ENCODE results near the gene BAIAP2.

DNA sequence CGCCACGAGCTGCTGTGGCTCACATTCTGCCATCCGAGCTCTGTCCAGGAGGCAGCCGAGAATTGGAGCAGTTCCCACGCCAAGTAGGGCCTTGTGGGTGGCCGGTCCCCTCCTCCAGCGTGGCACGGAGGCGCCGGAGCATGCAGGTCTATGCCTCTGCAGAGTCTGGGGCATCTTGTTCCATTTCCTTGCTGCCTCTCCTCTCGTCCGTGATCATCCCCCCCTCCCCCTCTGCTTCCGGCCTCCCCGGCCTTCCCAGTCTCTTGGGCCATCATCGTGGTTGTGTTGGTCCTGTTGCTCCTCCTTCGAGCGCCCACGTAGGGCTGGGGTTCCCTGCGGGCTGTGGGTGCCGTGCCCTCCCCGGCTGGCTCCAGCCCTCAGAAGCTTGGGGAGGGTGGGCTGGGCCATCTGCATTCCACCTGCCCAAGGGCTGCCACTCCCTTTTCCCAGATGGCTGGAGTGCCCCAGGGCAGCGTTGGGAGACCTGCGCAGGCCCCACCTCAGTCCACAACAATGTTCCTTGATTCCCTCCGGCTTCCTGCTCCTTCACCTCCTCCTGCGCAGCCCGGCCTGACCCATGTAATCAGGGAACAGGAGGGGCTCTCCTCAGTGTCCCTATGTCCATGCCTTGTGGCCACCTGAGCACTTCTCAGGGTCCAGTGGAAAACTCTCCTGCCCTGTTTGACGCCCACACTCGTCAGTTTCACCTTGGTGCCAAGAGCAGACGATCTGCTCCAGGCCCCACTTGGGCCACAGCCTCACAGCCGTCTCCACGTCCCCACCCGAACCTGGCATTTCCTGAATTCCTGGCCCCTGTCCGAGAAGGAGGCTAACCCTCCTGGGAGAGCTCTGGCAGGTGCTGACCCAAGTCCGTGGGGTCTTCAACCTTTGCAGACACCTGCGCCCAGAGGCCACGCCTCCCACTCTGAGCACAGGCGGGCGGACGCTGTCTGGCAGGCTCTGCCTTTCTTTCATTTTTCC, 37.1 kb downstream of the BAIAP2 start:
- TF ChIP-seq, protein P1, sequence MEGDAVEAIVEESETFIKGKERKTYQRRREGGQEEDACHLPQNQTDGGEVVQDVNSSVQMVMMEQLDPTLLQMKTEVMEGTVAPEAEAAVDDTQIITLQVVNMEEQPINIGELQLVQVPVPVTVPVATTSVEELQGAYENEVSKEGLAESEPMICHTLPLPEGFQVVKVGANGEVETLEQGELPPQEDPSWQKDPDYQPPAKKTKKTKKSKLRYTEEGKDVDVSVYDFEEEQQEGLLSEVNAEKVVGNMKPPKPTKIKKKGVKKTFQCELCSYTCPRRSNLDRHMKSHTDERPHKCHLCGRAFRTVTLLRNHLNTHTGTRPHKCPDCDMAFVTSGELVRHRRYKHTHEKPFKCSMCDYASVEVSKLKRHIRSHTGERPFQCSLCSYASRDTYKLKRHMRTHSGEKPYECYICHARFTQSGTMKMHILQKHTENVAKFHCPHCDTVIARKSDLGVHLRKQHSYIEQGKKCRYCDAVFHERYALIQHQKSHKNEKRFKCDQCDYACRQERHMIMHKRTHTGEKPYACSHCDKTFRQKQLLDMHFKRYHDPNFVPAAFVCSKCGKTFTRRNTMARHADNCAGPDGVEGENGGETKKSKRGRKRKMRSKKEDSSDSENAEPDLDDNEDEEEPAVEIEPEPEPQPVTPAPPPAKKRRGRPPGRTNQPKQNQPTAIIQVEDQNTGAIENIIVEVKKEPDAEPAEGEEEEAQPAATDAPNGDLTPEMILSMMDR (IDR thresholded peaks at IDR 0.05; ENCODE audit: insufficient read depth, low read depth, low read length), result no peak
- TF ChIP-seq EZH2 (IDR thresholded peaks at IDR 0.05; ENCODE audit: insufficient read depth, low read length), result no peak
